Measurements from ENCODE around the gene ERCC6.

The ERCC6 gene

DNA sequence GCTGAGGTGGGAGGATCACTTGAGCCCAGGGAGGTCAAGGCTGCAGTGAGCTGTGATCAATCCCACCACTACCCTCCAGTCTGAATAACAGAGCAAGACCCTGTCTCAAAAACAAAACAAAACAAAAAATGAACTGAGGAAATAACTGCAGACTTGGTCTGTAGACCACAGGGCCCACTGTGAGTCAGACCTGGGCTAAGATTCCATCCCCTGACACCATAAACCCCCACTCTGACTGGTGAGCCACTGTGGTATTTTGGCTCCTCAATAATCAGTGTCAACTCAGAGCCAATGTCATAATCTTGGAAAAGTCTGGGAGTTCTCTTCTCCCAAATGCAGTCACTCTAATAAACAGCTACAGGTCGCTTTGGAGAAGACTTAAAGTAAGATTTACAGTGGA is 24.0 kb upstream of the ERCC6 start:
- TF ChIP-seq POLR2A (IDR thresholded peaks at IDR 0.05; ENCODE audit: low read length) (no peak), GATA1 (IDR thresholded peaks at IDR 0.05; ENCODE audit: low read depth, low read length) (no peak)
- no peak for DNase-seq

DNA sequence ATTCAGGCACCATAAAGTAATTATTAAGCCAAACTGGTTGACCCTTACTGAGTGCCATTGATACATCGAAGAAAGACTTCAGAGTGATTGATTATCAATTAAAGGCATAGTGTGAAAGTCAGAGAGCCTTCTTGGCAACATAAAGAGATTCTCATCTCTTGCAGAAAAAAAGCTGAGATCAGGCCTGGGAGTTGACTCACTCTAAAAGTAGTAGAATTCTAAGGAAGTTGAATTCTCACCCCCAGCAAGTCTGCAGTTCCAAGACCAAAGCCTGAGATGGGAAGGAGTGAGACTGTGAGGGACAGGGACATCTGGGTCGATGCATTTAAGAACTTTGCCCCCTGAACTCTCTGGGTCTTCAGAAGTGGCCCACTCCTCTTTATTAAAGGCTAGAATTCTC is 21.6 kb upstream of the ERCC6 start:
- no peak for DNase-seq
- TF ChIP-seq GATA1 (IDR thresholded peaks at IDR 0.05; ENCODE audit: low read depth, low read length), result no peak
- TF ChIP-seq POLR2A (IDR thresholded peaks at IDR 0.05; ENCODE audit: low read length), result no peak

DNA sequence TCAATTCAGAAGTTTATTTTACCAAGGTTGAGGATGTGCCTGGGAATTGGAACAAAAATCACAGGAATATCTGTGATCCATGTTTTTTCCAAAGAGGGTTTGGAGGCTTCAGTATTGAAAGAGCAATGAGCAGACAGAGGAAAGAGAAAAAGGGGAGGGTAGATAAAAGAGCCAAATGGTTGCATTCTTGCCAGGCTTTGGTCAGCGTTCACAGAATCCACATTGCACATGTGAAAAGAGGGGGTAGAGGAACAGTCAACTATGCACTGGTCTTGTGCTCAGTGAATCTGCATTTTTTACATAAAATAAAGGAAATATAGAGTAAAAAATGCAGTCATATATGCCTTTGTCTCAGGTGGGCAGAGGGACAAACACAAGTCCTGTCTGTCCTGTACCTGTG is 20.6 kb upstream of the ERCC6 start:
- DNase-seq, result no peak
- TF ChIP-seq GATA1 (IDR thresholded peaks at IDR 0.05; ENCODE audit: low read depth, low read length) (no peak), POLR2A (IDR thresholded peaks at IDR 0.05; ENCODE audit: low read length) (no peak)

DNA sequence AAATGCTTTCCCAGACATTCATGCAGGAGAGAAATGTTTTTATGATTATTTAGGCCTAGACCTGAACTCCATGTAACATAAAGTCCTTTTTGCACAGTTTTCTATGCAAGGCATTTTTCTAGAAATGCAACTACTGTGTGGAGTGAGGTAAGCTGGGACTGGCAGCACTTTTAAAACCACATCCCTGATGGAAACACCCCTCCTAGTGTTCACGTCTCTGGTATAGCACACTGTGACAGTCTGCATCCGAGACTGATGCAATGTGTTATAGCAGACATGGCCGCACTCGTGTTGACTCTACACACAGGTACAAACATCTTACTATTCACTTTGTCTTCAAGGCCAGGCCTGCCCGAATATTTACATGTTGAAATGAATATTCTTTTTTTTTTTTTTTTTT is 19.3 kb upstream of the ERCC6 start:
- TF ChIP-seq GATA1 (IDR thresholded peaks at IDR 0.05; ENCODE audit: low read depth, low read length) (no peak), POLR2A (IDR thresholded peaks at IDR 0.05; ENCODE audit: low read length) (no peak)
- no peak for DNase-seq

DNA sequence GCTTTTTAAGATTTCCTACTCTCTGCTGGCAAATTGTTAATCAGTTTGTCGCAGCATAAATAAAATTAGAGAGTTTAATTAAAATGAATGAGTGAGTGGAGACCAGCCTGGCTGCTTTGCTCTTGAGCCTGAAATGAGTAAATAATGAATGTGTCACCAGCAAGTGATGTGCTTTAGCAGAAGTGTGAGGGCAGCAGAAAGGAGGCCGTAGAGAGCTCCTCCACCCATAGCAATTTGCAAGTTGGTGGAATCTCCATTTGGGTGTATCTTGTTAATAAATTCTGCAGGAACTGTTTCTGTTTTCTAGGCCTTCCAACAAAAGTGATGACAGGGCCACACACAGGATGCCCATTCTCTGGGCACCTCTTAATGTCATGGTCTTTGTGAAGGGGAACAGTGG is 18.8 kb upstream of the ERCC6 start:
- TF ChIP-seq GATA1 (IDR thresholded peaks at IDR 0.05; ENCODE audit: low read depth, low read length) (no peak), POLR2A (IDR thresholded peaks at IDR 0.05; ENCODE audit: low read length) (no peak)
- DNase-seq, result no peak

DNA sequence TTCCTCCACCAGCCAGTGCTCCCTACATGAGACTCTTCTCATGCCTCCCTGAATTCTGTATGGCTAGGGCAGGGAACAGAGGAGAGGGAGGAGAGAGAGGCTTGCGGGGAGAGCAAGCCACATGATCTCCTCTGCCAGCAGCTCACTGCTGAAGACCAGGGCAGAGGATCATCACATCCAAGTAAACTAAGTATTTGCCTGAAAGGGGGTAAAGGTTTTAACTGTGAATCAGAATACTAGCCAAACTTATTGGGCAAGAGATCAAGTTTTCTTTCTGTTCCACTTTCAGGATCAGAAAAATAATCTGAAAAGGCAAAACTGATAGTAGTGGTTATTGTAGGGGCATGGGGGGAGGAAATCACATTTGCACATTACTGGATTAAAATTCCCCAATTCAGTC is 17.8 kb upstream of the ERCC6 start:
- DNase-seq, result no peak
- TF ChIP-seq POLR2A (IDR thresholded peaks at IDR 0.05; ENCODE audit: low read length) (no peak), GATA1 (IDR thresholded peaks at IDR 0.05; ENCODE audit: low read depth, low read length) (no peak)

DNA sequence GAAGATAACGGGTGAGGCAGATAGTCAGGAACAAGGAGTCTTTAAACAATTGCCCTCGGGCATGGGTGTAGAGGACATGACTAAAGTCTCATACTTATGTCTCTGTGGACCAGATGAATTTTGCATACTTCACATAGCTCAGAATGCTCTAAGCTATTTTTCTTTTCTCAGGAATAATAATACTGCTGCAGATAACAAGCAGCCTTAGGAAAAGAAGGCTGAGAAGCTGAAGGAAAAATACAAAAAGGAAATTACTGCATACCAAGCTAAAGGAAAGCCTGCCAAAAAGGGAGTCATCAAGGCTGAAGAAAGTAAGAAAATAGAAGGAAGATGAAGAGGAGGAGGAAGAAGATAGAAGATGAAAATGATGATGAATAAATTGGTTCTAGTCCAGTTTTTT is 13.4 kb upstream of the ERCC6 start:
- TF ChIP-seq GATA1 (IDR thresholded peaks at IDR 0.05; ENCODE audit: low read depth, low read length), result no peak
- no peak for TF ChIP-seq POLR2A (IDR thresholded peaks at IDR 0.05; ENCODE audit: low read length)
- no peak for DNase-seq

DNA sequence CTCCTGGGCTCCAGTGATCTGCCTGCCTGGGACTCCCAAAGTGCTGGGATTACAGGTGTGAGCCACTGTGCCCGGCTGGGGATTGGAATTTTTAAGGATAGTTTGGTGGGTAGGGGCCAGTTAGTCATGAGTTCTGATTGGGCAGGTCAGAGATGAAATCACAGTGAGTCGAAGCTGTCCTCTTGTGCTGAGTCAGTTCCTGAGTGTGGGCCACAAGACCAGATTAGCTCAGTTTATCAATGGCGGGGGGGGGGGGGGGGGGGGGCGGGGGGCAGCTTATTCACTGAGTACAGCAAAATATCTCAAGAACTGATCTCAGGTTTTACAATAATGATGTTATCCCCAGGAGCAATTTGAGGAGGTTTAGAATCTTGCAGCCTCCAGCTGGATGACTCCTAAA is 11.6 kb upstream of the ERCC6 start:
- TF ChIP-seq GATA1 (IDR thresholded peaks at IDR 0.05; ENCODE audit: low read depth, low read length) (no peak), POLR2A (IDR thresholded peaks at IDR 0.05; ENCODE audit: low read length) (no peak)
- no peak for DNase-seq

DNA sequence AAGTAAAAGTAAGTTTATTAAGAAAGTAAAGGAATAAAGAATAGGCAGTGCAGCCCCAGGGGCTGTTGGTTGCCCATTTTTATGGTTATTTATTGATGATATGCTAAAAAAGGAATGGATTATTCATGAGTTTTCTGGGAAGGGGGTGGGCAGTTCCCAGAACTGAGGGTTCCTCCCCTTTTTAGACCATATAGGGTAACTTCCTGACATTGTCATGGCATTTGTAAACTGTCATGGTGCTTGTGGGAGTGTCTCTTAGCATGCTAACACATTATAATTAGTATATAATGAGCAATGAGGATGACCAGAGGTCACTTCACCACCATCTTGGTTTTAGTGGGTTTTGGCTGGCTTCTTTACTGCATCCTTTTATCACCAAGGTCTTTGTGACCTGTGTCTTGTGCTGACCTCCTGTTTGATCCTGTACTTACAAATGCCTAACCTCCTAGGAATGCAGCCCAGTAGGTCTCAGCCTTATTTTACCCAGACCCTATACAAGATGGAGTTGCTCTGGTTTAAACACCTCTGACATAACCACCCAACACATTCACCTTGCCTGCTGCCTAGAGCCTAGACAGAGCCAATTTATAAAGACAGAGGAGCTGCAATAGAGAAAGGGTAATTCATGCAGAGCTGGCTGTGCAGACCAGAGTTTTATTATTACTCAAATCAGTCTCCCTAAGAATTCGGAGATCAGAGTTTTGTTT is 10.9 kb upstream of the ERCC6 start:
- TF ChIP-seq POLR2A (IDR thresholded peaks at IDR 0.05; ENCODE audit: low read length), result no peak
- TF ChIP-seq GATA1 (IDR thresholded peaks at IDR 0.05; ENCODE audit: low read depth, low read length), result no peak
- DNase-seq, result no peak

DNA sequence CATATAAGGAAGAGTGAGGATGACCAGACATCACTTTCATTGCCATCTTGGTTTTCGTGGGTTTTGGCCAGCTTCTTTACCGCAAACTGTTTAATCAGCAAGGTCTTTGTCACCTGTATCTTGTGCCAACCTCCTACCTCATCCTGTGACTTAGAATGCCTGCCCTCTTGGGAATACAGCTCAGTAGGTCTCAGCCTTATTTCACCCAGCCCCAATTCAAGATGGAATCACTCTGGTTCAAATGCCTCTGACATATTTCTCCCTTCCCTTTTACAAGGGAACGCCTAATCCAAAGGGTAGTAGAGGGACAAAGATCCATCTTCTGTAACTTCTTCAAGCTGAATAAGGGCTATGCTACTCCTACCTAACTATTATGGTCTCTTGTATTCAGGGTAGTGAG is 4.7 kb upstream of the ERCC6 start:
- TF ChIP-seq POLR2A (IDR thresholded peaks at IDR 0.05; ENCODE audit: low read length), result no peak
- no peak for TF ChIP-seq GATA1 (IDR thresholded peaks at IDR 0.05; ENCODE audit: low read depth, low read length)
- DNase-seq, result no peak

DNA sequence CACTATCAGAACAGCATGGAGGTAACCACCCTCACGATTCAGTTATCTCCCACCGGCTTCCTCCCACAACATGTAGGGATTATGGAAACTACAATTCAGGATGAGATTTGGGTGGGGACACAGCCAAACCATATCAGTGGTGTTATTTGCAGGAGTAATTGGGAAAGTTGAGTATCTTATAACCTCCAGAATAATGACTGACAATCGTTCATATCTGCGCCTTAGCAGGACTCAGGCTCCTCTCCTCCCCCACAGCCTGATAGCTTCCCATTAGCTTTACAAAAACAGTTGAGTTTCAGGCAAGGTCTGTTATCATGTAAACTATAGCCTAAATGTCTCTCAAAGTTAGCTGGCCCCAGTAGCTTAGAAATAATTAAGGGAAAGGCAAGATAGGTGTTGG is 3.4 kb upstream of the ERCC6 start:
- no peak for TF ChIP-seq POLR2A (IDR thresholded peaks at IDR 0.05; ENCODE audit: low read length)
- TF ChIP-seq GATA1 (IDR thresholded peaks at IDR 0.05; ENCODE audit: low read depth, low read length), result no peak

DNA sequence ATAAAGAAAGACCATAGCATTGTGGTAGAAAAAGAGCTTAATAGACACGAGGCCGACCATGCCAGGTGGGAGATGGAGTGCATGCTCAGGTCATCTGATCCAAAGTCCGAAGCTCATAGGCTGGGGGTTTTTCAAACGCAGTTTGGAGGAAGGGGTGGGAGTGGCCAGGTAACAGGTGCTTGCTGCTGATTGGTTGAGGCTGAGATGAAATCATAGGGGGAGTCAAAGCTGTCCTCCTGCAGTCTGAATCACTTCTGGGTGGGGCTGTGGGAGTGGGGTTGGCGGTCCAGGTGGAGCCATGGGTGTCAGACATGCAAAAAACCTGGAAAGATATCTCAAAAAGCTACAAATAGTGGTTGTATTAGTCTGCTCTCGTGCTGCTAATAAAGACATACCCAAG is 2.8 kb upstream of the ERCC6 start:
- TF ChIP-seq GATA1 (IDR thresholded peaks at IDR 0.05; ENCODE audit: low read depth, low read length) (no peak), POLR2A (IDR thresholded peaks at IDR 0.05; ENCODE audit: low read length) (no peak)

More for the DNA sequence above, 3.4 kb upstream of the ERCC6 start:
- no peak for DNase-seq

DNA sequence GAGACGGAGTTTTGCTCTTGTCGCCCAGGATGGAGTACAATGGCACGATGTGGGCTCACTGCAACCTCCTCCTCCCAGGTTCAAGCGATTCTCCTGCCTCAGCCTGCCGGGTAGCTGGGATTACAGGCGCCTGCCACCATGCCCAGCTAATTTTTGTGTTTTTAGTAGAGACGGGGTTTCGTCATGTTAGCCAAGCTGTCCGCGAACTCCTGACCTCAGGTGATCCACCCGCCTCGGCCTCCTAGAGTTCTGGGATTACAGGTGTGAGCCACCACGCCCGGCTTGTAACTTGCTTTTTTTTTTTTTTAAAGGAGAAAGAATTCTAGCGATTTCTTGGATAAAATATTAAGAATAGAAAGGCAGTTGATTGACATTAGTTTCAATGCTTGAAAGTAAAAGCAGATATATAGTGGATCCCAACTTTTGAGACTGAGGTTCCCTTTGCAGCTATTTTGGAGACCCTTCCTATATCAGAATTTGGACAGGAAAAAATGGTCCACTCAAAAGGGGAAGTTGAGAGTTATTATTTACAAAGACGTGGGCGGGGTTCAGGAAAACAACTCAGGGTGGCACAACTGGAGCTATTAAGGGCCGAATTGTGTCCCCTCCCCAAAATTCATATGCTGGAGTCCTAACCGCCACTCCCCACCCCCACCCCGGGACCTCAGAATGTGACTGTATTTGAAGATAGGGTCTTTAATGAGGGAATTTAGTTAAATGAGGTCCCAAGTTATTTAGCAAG is 1.3 kb upstream of the ERCC6 start:
- no peak for DNase-seq
- no peak for TF ChIP-seq GATA1 (IDR thresholded peaks at IDR 0.05; ENCODE audit: low read depth, low read length)
- no peak for TF ChIP-seq POLR2A (IDR thresholded peaks at IDR 0.05; ENCODE audit: low read length)

More for the DNA sequence above, 2.8 kb upstream of the ERCC6 start:
- no peak for DNase-seq

DNA sequence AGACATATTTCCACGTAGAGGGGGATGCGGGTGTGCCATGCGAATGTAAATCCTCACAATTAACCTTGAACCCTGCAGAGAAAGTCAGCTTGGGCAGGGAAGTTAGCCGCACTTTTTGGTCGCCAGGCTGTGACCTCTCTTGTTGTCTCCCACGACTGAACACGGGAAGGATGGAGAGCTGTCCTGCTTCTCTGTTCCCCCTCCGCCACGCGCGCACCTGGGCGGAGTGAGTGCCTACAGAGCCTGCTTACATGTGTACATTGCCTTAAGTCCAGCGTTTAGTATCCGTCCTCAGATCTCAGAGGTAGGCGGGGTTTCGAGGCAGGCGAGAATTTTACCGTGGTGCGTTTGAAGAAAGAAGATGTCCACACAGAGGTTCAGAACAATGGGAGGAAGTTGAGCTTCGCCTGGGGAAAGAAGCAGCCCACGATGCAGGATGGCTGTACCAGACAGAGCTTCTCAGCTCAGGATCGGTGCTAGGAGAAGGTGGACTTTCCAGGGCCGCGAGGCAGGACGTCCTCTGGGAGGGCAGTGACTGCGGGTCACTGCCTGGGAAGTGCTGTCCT is 482 bp upstream of the ERCC6 start:
- DNase-seq, result peak; percentile 74 to 78
- TF ChIP-seq GATA1 (IDR thresholded peaks at IDR 0.05; ENCODE audit: low read depth, low read length) (no peak), POLR2A (IDR thresholded peaks at IDR 0.05; ENCODE audit: low read length) (no peak)

All from erythroblast (primary cell).